GM12873 (cell line): Measurements from ENCODE around the gene SLC6A17.

ENCODE experiments used
- CTCF ChIP-seq: IDR thresholded peaks from 2 replicates; pipeline ENCODE4 v1.5.1; 2012; ENCODE audit warnings: low read depth, mild to moderate bottlenecking, moderate library complexity, low read length, control low read depth; ENCODE audit not compliant: insufficient read depth; ENCODE audit errors: missing control alignments

SLC6A17 gene

GRCh38 chr1:110174961-110175360 lies 24.7 kb downstream of the SLC6A17 start:
- TF ChIP-seq CTCF, result no peak

- no peak for TF ChIP-seq CTCF
These were observed 26.1 kb downstream of the SLC6A17 start for GRCh38 chr1:110176299-110176956.

GRCh38 chr1:110177775-110178174 lies 27.5 kb downstream of the SLC6A17 start:
- no peak for TF ChIP-seq CTCF

- no peak for TF ChIP-seq CTCF
These were observed 33.4 kb downstream of the SLC6A17 start for GRCh38 chr1:110183642-110184167.

- no peak for TF ChIP-seq CTCF
These were observed 34.2 kb downstream of the SLC6A17 start for GRCh38 chr1:110184446-110184845.

GRCh38 chr1:110185181-110185580 lies 34.9 kb downstream of the SLC6A17 start:
- TF ChIP-seq CTCF, result no peak

GRCh38 chr1:110186558-110186957 lies 36.3 kb downstream of the SLC6A17 start:
- TF ChIP-seq CTCF, result no peak
